ENCODE data around the gene LMNTD1.

DNA sequence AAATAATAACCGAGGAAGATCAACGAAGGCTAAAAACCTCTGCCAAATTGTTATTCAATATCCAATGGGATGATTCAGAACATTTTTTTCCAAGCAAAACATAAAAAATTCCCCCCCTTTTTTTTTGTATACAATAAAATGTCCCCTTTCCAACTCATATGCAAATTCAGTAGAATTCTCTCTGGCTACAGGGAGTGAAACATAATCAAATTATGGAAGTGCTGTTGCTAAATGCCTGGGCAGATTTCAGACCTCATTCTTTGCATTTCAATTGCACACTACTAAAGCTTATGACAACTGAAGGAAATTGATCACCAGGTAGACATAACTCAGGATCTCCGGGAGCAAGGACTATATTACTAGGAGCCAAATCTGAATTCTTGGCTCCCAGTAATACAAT, 51.0 kb downstream of the LMNTD1 start:
- TF ChIP-seq POLR2AphosphoS5 (IDR thresholded peaks at IDR 0.05; ENCODE audit: borderline replicate concordance, low read depth, low read length) (no peak), EZH2 (IDR thresholded peaks at IDR 0.05) (no peak)

All from SK-N-MC (cell line).